ENCODE data around the gene CCDC136.

The CCDC136 gene

DNA sequence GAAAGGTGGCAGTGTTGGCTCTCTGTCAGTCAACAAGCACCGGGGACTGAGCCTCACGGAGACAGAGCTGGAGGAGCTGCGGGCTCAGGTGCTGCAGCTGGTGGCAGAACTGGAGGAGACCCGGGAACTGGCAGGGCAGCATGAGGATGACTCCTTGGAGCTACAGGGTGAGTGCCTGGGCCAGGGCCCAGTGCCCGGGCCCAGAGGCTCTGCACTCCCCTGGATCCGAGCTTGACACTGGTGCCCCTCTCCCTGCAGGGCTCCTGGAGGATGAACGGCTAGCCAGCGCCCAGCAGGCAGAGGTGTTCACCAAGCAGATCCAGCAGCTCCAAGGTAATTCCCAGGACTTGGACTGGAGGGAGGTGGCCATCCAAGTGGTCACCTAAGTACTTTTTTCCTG lies 2.7 kb downstream of the CCDC136 start:
- peaks cover 29% of the 10 kb centered on the region for H3K4me1 Mint-ChIP-seq
- no peak for DNase-seq
- H3K27ac Mint-ChIP-seq = peak overlapping the region; percentile 34
- peaks cover 5% of the 10 kb centered on the region for H3K9me3 Mint-ChIP-seq
- H3K4me3 Mint-ChIP-seq = no peak overlapping the region
- H3K36me3 Mint-ChIP-seq (ENCODE audit: low read depth) = peaks cover 45% of the 10 kb centered on the region
- H3K27me3 Mint-ChIP-seq (ENCODE audit: low read depth, poor library complexity) = peaks cover 6% of the 10 kb centered on the region
- TF ChIP-seq, protein P1, sequence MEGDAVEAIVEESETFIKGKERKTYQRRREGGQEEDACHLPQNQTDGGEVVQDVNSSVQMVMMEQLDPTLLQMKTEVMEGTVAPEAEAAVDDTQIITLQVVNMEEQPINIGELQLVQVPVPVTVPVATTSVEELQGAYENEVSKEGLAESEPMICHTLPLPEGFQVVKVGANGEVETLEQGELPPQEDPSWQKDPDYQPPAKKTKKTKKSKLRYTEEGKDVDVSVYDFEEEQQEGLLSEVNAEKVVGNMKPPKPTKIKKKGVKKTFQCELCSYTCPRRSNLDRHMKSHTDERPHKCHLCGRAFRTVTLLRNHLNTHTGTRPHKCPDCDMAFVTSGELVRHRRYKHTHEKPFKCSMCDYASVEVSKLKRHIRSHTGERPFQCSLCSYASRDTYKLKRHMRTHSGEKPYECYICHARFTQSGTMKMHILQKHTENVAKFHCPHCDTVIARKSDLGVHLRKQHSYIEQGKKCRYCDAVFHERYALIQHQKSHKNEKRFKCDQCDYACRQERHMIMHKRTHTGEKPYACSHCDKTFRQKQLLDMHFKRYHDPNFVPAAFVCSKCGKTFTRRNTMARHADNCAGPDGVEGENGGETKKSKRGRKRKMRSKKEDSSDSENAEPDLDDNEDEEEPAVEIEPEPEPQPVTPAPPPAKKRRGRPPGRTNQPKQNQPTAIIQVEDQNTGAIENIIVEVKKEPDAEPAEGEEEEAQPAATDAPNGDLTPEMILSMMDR (IDR thresholded peaks at IDR 0.05) = no peak

DNA sequence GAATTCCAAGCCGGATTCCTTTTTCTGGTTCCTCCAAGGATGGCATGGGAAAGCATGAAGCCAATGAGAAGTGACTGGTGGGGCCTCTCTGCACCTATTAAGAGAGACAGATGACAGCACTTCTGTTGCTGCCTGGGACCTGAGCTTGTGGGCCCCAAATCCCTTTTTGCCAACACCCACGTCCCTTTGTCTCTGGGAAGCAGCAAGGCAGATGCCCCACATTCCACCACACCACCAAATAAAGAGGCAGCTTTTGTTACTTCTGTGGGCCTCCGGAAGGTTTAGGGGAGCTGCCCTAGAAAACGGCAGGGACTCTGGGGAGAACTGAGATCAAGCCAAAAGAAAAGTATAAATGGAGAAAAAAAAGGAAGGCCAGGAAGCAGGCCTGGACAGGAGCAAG lies 3.4 kb downstream of the CCDC136 start:
- peaks cover 5% of the 10 kb centered on the region for H3K9me3 Mint-ChIP-seq
- no peak for DNase-seq
- peaks cover 27% of the 10 kb centered on the region for H3K4me1 Mint-ChIP-seq
- no peak overlapping the region for H3K4me3 Mint-ChIP-seq
- peaks cover 49% of the 10 kb centered on the region for H3K36me3 Mint-ChIP-seq (ENCODE audit: low read depth)
- TF ChIP-seq, protein P1 (IDR thresholded peaks at IDR 0.05) = no peak
- peaks cover 3% of the 10 kb centered on the region for H3K27me3 Mint-ChIP-seq (ENCODE audit: low read depth, poor library complexity)
- H3K27ac Mint-ChIP-seq = peak overlapping the region; percentile 34

DNA sequence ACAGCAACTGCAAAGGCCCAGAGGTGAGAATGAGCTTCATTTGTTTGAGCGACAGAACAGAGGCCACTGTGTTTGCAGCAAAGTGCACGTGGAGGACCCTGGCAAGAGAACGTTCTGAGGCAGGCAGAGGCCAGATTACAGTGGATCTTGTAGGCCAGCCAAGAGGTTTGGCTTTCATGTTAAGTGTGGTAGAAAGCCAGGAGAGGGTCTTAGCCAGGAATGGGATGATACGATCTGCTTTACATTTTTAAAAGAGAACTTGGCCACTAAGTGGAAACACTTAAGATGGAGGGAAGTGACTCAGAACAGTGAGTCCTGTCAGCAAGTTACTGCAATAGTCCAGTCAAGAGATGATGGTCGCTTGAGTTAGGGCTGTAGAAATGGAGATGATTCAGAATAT lies 4.6 kb downstream of the CCDC136 start:
- TF ChIP-seq, protein P1 (IDR thresholded peaks at IDR 0.05) = no peak
- peaks cover 5% of the 10 kb centered on the region for H3K9me3 Mint-ChIP-seq
- peak overlapping the region; percentile 62 for H3K27ac Mint-ChIP-seq

DNA sequence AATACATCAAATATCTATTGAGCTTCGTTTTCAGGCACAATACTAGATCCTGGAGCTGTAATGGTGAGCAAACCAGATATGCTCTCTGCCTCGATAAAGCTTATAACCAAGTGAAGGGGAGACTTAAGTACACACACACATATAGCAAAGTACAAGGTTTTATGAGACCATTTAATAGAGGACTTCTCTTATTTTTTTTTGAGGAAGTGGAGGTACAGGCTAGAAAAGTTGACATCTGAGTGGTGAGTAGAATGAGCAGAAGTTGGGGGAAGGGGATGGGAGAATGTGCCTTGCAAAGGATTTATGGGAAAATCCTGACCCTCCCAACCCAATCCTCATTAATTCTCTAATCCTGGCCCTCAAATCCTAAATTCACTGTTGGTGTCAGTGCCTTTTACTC lies 7.7 kb downstream of the CCDC136 start:
- Mint-ChIP-seq H3K4me1 (peaks cover 20% of the 10 kb centered on the region), H3K27me3 (ENCODE audit: low read depth, poor library complexity) (peaks cover 3% of the 10 kb centered on the region), H3K9me3 (peaks cover 5% of the 10 kb centered on the region), H3K27ac (no peak overlapping the region), H3K4me3 (no peak overlapping the region), H3K36me3 (ENCODE audit: low read depth) (peaks cover 64% of the 10 kb centered on the region)
- DNase-seq = no peak
- TF ChIP-seq, protein P1 (IDR thresholded peaks at IDR 0.05) = no peak

More for the DNA sequence above, 4.6 kb downstream of the CCDC136 start:
- no peak for DNase-seq
- Mint-ChIP-seq H3K4me3 (no peak overlapping the region), H3K36me3 (ENCODE audit: low read depth) (peaks cover 59% of the 10 kb centered on the region), H3K4me1 (peaks cover 23% of the 10 kb centered on the region), H3K27me3 (ENCODE audit: low read depth, poor library complexity) (peaks cover 3% of the 10 kb centered on the region)

DNA sequence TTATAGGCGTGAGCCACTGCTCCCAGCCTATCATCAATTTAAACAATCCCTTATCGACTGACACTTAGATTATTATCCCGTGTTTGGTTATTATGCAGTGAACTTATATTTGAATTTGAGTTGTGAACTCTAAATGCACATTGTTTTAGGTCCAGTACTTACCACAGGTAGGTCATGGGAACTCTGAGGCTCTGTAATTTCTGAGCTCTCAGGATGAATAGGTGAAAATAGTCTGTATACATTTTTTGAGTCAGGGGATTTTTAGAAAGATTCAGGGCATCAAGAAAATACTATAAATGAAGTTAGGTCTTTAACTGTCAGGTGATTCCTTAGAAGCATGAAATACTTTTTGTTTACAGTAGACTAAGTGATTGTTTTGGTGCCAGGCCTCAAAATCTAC lies 8.8 kb downstream of the CCDC136 start:
- peaks cover 64% of the 10 kb centered on the region for H3K36me3 Mint-ChIP-seq (ENCODE audit: low read depth)
- TF ChIP-seq, protein P1 (IDR thresholded peaks at IDR 0.05) = no peak
- peaks cover 29% of the 10 kb centered on the region for H3K4me1 Mint-ChIP-seq
- DNase-seq = no peak
- no peak overlapping the region for H3K4me3 Mint-ChIP-seq
- H3K27ac Mint-ChIP-seq = no peak overlapping the region
- peaks cover 5% of the 10 kb centered on the region for H3K9me3 Mint-ChIP-seq
- no peaks in the 10 kb centered on the region for H3K27me3 Mint-ChIP-seq (ENCODE audit: low read depth, poor library complexity)

DNA sequence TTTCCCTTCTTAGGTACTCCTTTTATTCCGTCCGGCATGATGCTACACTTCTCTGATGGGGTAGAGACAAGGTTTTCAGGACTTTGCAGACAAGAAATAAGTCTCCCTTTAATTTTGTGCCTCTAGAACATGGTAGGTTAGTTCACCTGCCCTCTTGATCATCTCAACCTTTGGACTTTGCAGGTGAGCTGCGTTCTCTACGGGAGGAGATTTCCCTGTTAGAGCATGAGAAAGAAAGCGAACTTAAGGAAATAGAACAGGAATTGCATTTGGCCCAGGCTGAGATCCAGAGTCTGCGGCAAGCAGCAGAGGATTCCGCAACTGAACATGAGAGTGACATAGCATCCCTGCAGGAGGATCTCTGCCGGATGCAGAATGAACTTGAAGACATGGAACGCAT lies 9.2 kb downstream of the CCDC136 start:
- TF ChIP-seq, protein P1 (IDR thresholded peaks at IDR 0.05) = no peak
- Mint-ChIP-seq H3K4me1 (peaks cover 29% of the 10 kb centered on the region), H3K4me3 (no peak overlapping the region), H3K27ac (peak overlapping the region; percentile 23), H3K36me3 (ENCODE audit: low read depth) (peaks cover 64% of the 10 kb centered on the region), H3K9me3 (peaks cover 5% of the 10 kb centered on the region), H3K27me3 (ENCODE audit: low read depth, poor library complexity) (no peaks in the 10 kb centered on the region)
- DNase-seq = no peak

Measured in nephron progenitor cell (in vitro differentiated cells).